Calu3 (cell line): ENCODE data around the gene GLIPR2. TPM values are rescaled to one million over a fixed set of nuclear protein-coding genes. Genes with fewer than 3 reads are reported as not detected.
A peak's percentile ranks its signal among the peaks of the same experiment; 100 is the strongest.

Source experiments
- BruUV-seq: library from RNA; stranded (reverse); fragments of 400-500 nt; replicated peaks from 2 replicates; lab custom pipeline; 2021; lab: Mats Ljungman, UMichigan
- CTCF ChIA-PET: fragments of 300-600 bp; sonication (Branson Sonifier 250); formaldehyde crosslinking; loops from one replicate; lab custom pipeline; 2022; ENCODE audit warnings: antibody characterized with exemption; lab: Charles Lee
- DNase-seq: peaks from one replicate; pipeline ENCODE4 v3.0.0; 2022
- H3K27ac Mint-ChIP-seq: one replicate; pipeline ENCODE4 v1.8.0; 2022; ENCODE audit warnings: mixed read lengths; ENCODE audit not compliant: unreplicated experiment
- H3K27me3 Mint-ChIP-seq: one replicate; pipeline ENCODE4 v1.8.0; 2022; ENCODE audit warnings: mixed read lengths; ENCODE audit not compliant: unreplicated experiment
- H3K36me3 Mint-ChIP-seq: one replicate; pipeline ENCODE4 v1.8.0; 2022; ENCODE audit warnings: mild to moderate bottlenecking, moderate library complexity, mixed read lengths; ENCODE audit not compliant: insufficient read depth, unreplicated experiment
- H3K4me1 Mint-ChIP-seq: one replicate; pipeline ENCODE4 v1.8.0; 2022; ENCODE audit warnings: mild to moderate bottlenecking, low read depth, mixed read lengths; ENCODE audit not compliant: unreplicated experiment
- H3K4me3 Mint-ChIP-seq: one replicate; pipeline ENCODE4 v1.8.0; 2022; ENCODE audit warnings: mild to moderate bottlenecking, low read depth, moderate library complexity, mixed read lengths; ENCODE audit not compliant: unreplicated experiment
- H3K9me3 Mint-ChIP-seq: one replicate; pipeline ENCODE4 v1.8.0; 2022; ENCODE audit warnings: low read depth, mixed read lengths; ENCODE audit not compliant: unreplicated experiment
- intact Hi-C: fragments of 100-400 bp; cut with micrococcal nuclease; formaldehyde crosslinking; loops from one replicate; pipeline ENCODE4 v1.10.0; 2022; ENCODE audit not compliant: unreplicated experiment
- total RNA-seq: library from RNA; stranded (reverse); gene quantifications from 2 replicates; pipeline ENCODE4 v1.2.3, GENCODE V29; 2022
- TF ChIP-seq, protein P1 (sequence below): fragments of 200-600 bp; IDR thresholded peaks from one replicate; pipeline ENCODE4 v1.8.0; 2022; ENCODE audit warnings: antibody characterized with exemption; ENCODE audit not compliant: unreplicated experiment

The GLIPR2 gene
- total RNA-seq, 1 experiment from 2014 or later: 0.19 TPM

DNA sequence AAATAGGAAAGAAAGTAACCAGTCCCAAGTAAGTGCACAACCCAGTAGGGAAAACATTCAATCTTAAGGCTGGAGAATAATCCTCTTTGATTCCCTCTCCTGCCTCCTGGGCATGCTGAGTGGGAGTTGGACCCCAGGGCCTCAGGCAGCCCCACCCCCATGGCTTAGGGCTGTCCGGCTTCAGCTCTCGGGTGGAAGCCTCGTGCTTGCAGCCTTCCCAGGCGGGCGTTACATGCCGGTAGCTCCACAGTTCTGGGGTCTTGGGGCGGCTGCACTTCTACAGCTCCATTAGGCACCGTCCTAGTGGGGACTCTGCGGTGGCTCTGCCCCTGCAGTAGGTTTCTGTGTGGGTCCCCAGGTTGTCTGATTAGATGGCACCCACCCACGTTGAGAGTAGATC is 10.1 kb downstream of the GLIPR2 start:
- BruUV-seq: no TSS peak
- CTCF ChIA-PET: no interaction called here

DNA sequence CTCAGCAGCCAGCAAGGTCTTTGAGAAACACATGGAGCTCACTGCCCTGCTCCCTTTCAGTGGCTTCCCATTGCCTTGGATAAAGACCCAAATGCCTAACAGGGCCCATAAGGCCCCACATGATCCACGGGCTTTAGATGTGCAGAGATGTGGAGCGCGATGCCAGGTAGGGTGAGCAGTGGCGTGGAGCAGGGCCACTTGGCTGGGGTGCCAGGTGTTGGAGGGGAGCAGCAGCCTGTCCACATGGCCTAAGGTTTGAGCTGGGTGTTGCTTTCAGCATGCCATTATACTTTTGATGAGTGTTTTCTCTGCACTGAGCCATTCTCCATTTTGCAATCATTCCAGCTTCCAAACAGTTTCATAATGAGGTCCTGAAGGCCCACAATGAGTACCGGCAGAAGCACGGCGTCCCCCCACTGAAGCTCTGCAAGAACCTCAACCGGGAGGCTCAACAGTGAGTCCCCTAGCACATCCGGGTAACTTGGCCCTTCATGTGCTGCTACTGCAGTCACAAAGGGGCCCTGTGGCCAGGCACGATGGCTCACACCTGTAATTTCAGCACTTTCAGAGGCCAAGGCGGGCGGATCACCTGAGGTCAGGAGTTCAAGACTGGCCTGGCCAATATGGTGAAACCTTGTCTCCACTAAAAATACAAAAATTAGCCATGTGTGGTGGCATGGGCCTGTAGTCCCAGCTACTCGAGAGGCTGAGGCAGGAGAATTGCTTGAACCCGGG is 11.1 kb downstream of the GLIPR2 start:
- Mint-ChIP-seq H3K4me1 (peaks cover 8% of the 10 kb centered on the region), H3K4me3 (no peak overlapping the region), H3K27me3 (peaks cover 24% of the 10 kb centered on the region), H3K36me3 (no peaks in the 10 kb centered on the region), H3K9me3 (peaks cover 3% of the 10 kb centered on the region), H3K27ac (no peak overlapping the region)
- DNase-seq: no peak
- intact Hi-C loops: no loop called here
- TF ChIP-seq, protein P1, sequence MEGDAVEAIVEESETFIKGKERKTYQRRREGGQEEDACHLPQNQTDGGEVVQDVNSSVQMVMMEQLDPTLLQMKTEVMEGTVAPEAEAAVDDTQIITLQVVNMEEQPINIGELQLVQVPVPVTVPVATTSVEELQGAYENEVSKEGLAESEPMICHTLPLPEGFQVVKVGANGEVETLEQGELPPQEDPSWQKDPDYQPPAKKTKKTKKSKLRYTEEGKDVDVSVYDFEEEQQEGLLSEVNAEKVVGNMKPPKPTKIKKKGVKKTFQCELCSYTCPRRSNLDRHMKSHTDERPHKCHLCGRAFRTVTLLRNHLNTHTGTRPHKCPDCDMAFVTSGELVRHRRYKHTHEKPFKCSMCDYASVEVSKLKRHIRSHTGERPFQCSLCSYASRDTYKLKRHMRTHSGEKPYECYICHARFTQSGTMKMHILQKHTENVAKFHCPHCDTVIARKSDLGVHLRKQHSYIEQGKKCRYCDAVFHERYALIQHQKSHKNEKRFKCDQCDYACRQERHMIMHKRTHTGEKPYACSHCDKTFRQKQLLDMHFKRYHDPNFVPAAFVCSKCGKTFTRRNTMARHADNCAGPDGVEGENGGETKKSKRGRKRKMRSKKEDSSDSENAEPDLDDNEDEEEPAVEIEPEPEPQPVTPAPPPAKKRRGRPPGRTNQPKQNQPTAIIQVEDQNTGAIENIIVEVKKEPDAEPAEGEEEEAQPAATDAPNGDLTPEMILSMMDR: no peak
- CTCF ChIA-PET: interaction anchor here (0.5 kb wide), 1 partner anchor 159 kb away, joined by 3 read pairs; no protein-coding TSS in a partner anchor
- BruUV-seq: no TSS peak

More for the DNA sequence above, 10.1 kb downstream of the GLIPR2 start:
- intact Hi-C loops: no loop called here
- Mint-ChIP-seq H3K4me1 (peaks cover 8% of the 10 kb centered on the region), H3K27me3 (peaks cover 24% of the 10 kb centered on the region), H3K4me3 (no peak overlapping the region), H3K9me3 (peaks cover 3% of the 10 kb centered on the region), H3K36me3 (no peaks in the 10 kb centered on the region), H3K27ac (no peak overlapping the region)
- TF ChIP-seq, protein P1: no peak
- DNase-seq: no peak

DNA sequence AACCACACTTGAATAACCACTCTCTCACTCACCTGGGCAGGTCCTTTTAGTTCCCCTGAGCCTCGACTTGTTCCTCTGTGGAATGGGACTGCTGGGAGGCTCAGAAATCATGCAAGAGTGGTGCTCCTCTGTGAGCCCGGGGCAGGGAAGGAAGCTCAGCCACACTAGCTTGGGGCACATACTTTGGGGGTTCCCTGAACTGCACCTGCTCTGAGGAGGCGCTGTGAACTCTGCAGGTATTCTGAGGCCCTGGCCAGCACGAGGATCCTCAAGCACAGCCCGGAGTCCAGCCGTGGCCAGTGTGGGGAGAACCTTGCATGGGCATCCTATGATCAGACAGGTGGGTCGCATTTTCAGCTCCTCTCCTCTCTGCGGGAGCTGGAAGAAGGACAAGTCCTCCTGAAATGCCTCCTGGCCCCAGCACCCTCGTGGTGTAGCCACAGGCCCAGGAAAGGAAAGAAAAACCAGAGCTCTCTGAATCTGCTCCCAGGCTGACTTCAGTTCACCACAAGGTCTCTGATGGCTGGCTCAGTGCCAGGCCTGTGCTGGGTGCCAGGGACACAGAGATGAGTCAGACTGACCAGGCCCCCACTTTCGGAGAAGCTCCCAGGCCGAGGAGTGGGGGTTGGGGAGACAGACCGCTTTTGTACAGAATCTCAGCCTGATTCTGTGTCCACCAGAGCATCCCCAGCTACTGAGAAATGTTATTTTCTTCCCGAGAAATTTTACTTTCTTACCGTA is 11.9 kb downstream of the GLIPR2 start:
- no peak overlapping the region for H3K27ac Mint-ChIP-seq

DNA sequence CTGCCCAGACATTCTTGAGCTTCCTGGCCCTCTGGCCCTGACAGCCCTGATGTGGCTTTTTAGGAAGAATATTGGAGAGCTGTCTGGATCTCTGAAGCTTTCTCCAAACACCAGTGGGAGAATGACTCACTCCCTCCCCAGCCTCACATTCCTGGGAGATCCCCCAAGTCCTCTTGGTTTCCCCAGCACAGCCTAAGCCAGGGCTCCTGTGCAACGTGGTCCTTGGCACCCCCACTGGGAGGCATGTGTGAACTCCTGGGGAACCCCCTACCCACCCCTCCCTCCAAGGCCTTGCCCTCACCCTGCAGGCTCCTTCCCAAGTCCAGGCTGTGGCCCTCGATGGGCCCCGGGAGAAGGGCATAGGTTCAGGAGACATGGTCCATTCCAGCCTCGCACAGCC is 12.7 kb downstream of the GLIPR2 start:
- DNase-seq: no peak
- H3K27ac Mint-ChIP-seq: no peak overlapping the region
- CTCF ChIA-PET: interaction anchor here (1.1 kb wide), 1 partner anchor 17 kb away, joined by 6 read pairs; no protein-coding TSS in a partner anchor
- no peaks in the 10 kb centered on the region for H3K36me3 Mint-ChIP-seq
- H3K9me3 Mint-ChIP-seq: peaks cover 3% of the 10 kb centered on the region
- TF ChIP-seq, protein P1: no peak
- H3K4me1 Mint-ChIP-seq: peaks cover 8% of the 10 kb centered on the region
- intact Hi-C loops: no loop called here
- H3K27me3 Mint-ChIP-seq: peaks cover 19% of the 10 kb centered on the region
- no peak overlapping the region for H3K4me3 Mint-ChIP-seq
- no TSS peak for BruUV-seq

More for the DNA sequence above, 11.9 kb downstream of the GLIPR2 start:
- CTCF ChIA-PET: interaction anchor here (1.1 kb wide), 1 partner anchor 18 kb away, joined by 6 read pairs; no protein-coding TSS in a partner anchor
- intact Hi-C loops: no loop called here
- Mint-ChIP-seq H3K27me3 (peaks cover 24% of the 10 kb centered on the region), H3K4me1 (peaks cover 8% of the 10 kb centered on the region), H3K9me3 (peaks cover 3% of the 10 kb centered on the region), H3K36me3 (no peaks in the 10 kb centered on the region), H3K4me3 (no peak overlapping the region)
- TF ChIP-seq, protein P1: no peak
- peak; percentile 70 for DNase-seq
- no TSS peak for BruUV-seq
